DMS153 treated with DMSO at 0.1 percent for 48 hours (cell line): ENCODE measurements around the gene SLC22A8.
A peak's percentile ranks its signal among the peaks of the same experiment; 100 is the strongest.
"Not testable (repeated sequence)": the region's sequence is repeated elsewhere in the genome, so short reads cannot be mapped to it uniquely, and the experiment has no call there.

ENCODE experiments used
- DNase-seq: peaks from one replicate; lab custom pipeline; 2025; ENCODE audit not compliant: unreplicated experiment; lab: John Stamatoyannopoulos, UW

The SLC22A8 gene

GRCh38 chr11:63015521-63016215 lies at the start of gene SLC22A8:
SLC22A8 (minus strand) TSS chr11:63015841; CDS start chr11:63014958, 883 bp downstream.
- no peak for DNase-seq

- DNase-seq, result not testable (repeated sequence)
Observed at GRCh38 chr11:63046203-63046602, 30.6 kb upstream of the SLC22A8 start.

DNA sequence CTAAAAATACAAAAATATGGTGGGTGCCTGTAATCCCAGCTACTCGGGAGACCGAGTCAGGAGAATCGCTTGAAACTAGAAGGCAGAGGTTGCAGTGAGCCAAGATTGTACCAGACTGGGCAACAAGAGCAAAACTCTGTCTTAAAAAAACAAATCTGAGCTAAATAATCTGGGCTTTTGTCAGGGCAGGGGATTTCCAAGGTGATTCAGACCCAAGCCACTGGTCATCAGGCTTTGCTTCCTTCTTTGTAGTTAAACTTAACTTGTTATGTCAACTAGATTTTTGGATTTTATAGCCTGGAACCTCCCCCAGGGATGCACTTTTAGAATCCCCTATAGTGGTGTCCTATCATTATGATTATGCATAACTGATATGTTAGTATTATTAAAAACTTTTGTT lies 27.0 kb upstream of the SLC22A8 start:
- no peak for DNase-seq

DNA sequence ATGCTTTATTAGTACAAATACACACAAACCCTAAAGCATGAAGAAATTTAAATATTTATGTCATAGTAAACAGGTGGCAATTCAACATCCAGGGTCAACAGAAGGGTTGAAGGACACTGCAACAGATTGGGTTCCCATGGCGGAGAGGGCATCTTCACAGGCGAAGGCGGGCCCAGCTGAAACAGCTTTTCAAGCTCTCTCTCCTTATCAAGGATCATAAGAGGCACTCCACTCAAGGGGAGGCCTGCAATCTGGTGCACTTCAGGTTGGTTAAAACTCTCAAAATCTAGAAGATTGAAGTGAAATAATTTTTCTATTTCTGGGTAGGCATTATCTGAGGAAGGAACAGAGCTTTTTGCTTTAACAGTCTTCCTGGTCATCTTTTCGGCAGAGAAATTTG lies 16.8 kb upstream of the SLC22A8 start:
- DNase-seq, result no peak

GRCh38 chr11:63023841-63024648 lies 8.4 kb upstream of the SLC22A8 start:
- DNase-seq, result peak; percentile 17

DNA sequence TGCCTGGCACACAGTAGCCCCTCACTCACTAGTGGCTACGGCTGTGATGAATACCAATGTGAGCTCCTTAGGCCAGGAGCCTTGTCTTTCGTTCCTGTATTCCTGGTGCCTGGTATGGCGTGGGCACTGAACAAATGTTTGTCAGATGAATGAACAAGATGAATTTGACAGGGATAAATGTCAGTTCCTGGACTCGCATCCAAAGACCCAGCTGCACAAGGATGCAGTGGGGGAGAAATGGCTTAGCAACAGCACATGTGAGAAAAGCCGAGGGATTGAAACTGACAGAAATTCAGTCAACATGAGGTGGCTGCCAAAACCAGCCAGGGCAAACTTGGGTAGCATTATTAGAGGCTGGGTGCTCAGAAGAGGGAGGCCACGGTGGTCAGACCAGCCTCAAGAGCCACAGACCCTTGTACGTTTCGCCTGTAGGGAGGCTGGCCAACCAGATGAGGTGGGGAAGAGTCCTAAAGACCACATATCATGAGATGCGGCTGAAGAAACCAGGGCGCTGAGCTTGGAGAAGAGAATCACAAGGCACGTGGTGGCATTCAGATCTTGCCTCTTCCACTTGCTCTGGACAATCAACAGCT lies 7.7 kb upstream of the SLC22A8 start:
- DNase-seq, result no peak

- DNase-seq, result no peak
Observed at GRCh38 chr11:63022441-63022840, 6.8 kb upstream of the SLC22A8 start.

DNA sequence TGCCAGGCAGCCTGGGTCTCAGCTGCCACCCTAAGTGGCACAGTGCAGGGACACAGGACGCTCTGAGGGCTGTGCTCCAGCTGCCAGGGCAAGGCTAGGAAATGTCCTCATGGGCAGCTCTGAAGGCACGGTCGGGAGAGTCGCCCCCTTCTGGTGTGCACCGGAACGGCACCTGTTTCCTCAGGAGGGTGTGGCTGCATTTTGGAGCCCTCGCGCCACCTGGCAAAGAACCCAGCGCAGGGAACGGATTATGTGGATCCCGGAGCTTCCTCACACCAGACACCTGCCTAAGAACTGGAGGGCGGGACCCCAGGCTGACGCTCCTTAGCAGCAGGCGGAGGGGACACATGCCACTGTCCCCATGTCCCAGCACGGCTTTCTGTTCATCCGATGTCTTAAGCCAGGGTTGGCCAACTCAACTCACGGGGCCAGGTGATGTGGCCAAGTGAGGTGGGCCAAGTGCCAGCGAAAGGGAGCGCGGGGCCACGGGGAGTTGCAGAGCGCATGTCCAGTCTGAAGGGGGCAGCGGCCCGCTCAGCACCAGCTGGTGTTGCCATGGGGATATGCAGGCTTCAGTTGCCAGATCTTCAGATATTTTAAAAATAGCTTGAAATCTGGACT lies 5.1 kb upstream of the SLC22A8 start:
- DNase-seq, result no peak

GRCh38 chr11:63019506-63019905 lies 3.9 kb upstream of the SLC22A8 start:
- DNase-seq, result no peak

GRCh38 chr11:63017306-63017974 lies 1.8 kb upstream of the SLC22A8 start:
- no peak for DNase-seq

- DNase-seq, result no peak
Observed at GRCh38 chr11:63014408-63015055, 1.1 kb downstream of the SLC22A8 start.

DNA sequence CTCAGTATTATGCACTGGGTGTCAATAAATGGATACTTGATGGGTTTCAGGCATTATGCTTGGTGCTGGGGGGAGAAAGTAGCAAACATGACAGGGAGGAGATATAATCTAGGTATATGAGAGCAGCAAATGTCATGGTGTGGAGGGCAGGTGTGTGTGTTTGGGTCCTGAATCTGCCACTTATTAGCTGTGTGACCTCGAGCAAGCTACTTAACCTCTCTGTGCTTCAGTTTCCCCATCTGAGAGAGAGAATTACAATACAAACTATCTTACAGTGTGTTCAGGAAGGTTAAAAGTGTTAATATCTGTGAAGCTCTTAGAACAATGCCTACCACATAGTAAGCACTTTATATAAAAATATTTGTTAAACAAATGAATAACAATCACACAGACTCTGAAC lies 2.8 kb downstream of the SLC22A8 start:
- DNase-seq, result no peak

DNA sequence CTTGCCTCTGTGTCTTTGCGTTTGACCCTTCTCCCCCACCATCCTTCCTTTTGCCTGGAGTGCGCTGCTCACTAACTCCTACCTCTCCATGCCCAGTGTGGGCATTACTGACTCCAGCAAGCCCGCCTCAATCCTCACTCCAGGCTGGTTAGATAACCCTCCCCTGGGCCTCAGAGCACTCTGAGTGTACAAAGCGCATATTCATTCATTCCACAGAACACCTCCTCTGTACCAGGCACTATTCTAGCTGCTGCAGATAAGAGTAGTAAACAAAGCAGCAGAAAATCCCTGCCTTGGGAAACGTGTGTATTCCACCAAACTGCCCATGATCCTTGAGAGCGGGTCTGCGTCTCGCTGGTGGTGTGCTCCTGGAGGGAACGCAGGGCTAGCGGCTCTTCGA lies 3.2 kb downstream of the SLC22A8 start:
- DNase-seq, result no peak

GRCh38 chr11:63010934-63011439 lies 4.7 kb downstream of the SLC22A8 start:
- no peak for DNase-seq

DNA sequence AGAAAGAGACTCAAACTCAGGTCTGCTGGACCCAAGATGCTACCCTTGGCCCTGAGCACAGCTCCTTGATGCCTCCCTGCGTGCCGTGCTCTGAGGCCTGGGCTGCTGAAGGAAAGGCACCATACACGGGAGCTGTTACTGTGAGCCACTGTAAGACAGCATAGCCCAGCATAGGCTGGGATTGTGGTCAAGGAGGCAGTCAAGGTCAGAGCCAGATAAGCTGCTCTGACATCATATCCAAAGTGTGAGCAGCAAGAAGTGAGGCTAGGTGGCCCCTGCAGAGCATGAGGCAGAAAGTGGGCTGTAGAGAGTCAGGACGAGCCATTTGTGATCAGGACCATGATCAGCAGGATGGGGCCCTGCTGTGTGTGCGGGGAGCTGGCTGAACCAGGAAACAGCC lies 7.7 kb downstream of the SLC22A8 start:
- DNase-seq, result no peak

DNA sequence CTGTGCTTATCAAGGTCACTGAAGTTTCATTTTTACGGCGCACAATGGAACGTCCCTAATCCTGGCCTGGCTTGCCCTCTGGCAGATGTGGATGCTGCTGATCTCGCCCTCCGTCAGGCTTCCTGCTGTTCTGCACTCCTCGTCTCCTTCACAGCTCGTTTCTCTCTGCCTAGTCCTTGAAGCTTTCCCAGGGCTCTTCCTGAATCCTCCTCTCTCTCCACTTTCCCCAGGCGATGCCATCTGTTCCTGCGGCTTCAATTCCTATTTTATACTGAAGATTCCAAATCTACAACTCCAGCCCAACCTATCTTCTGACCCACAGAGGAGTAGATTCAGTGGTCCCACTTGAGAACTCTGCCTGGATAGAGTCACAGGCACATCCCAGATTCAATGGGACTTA lies 14.2 kb downstream of the SLC22A8 start:
- DNase-seq, result no peak

DNA sequence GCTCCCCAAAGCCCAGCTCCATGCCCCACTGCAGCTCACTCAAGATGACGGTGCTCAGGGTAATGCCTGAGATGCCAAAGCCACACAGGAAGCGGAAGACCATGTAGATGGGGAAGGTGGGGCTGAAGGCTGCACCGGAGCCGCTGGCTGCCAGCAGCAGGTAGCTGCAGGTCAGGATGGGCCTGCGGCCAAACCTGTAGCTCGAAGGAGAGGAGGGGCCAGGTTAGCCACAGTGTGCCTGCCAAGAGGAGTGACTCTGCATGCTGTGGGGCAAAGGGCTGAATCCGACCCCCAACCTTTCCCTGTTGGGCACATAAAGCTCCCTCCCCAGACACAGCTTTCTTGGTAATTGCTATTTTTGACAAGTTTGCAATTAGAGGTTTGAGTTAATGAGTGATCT lies 16.0 kb downstream of the SLC22A8 start:
- DNase-seq, result no peak

GRCh38 chr11:62999156-62999555 lies 16.5 kb downstream of the SLC22A8 start:
- DNase-seq, result no peak

GRCh38 chr11:62996271-62996670 lies 19.4 kb downstream of the SLC22A8 start:
- DNase-seq, result no peak

DNA sequence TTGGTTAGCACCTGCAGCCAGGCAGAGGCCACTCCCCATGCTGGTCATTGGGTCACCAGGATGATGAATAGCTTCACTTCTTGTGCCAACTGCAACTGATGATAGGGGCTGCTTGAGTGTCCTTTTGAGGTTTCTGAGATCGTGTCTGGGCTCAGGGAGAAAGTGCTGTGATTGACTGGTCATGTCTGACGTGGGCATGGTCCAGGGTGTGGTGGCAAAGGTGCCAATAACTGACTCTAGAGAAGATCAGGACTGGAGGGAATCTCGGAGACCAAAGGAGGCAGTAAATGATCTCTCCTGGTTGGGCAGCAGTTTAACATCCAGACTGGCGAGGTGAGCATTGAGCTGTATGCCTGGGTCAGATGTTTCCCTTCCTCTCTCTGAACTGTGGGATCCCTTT lies 20.9 kb downstream of the SLC22A8 start:
- no peak for DNase-seq
